Measurements from ENCODE around the gene CUEDC1.
"Not testable (repeated sequence)": the region's sequence is repeated elsewhere in the genome, so short reads cannot be mapped to it uniquely, and the experiment has no call there.

CUEDC1 gene

GRCh38 chr17:57965521-57966160 is 10.4 kb upstream of the CUEDC1 start:
- Histone ChIP-seq H3K36me3 (no peaks in the 10 kb centered on the region), H3K27ac (no peak overlapping the region), H3K4me3 (ENCODE audit: low read depth in 1 of 2, low read length in 1 of 2) (no peak overlapping the region), H3K4me1 (ENCODE audit: control insufficient read depth in 1 of 2, insufficient read depth in 1 of 2, low read depth in 1 of 2, low read length in 1 of 2) (no peaks in the 10 kb centered on the region), H3K9me3 (no peaks in the 10 kb centered on the region), H3K27me3 (no peaks in the 10 kb centered on the region)
- no peak for TF ChIP-seq CTCF (IDR thresholded peaks at IDR 0.05)

GRCh38 chr17:57963149-57963511 is 7.9 kb upstream of the CUEDC1 start:
- Histone ChIP-seq H3K36me3 (no peaks in the 10 kb centered on the region), H3K4me1 (ENCODE audit: control insufficient read depth in 1 of 2, insufficient read depth in 1 of 2, low read depth in 1 of 2, low read length in 1 of 2) (no peaks in the 10 kb centered on the region), H3K27ac (no peak overlapping the region), H3K27me3 (no peaks in the 10 kb centered on the region), H3K4me3 (ENCODE audit: low read depth in 1 of 2, low read length in 1 of 2) (no peak overlapping the region), H3K9me3 (no peaks in the 10 kb centered on the region)
- TF ChIP-seq CTCF (IDR thresholded peaks at IDR 0.05), result no peak

GRCh38 chr17:57962279-57963148 is 7.3 kb upstream of the CUEDC1 start:
- no peaks in the 10 kb centered on the region for H3K9me3 ChIP-seq
- H3K27ac ChIP-seq, result no peak overlapping the region
- H3K4me3 ChIP-seq (ENCODE audit: low read depth in 1 of 2, low read length in 1 of 2), result no peak overlapping the region
- no peaks in the 10 kb centered on the region for H3K4me1 ChIP-seq (ENCODE audit: control insufficient read depth in 1 of 2, insufficient read depth in 1 of 2, low read depth in 1 of 2, low read length in 1 of 2)
- H3K36me3 ChIP-seq, result no peaks in the 10 kb centered on the region
- TF ChIP-seq CTCF (IDR thresholded peaks at IDR 0.05), result no peak
- peaks cover 5% of the 10 kb centered on the region for H3K27me3 ChIP-seq

GRCh38 chr17:57959929-57960328 is 4.7 kb upstream of the CUEDC1 start:
- no peak overlapping the region for H3K4me3 ChIP-seq (ENCODE audit: low read depth in 1 of 2, low read length in 1 of 2)
- peaks cover 9 to 10% of the 10 kb centered on the region in 2 experiments for H3K4me1 ChIP-seq (ENCODE audit: control insufficient read depth in 1 of 2, insufficient read depth in 1 of 2, low read depth in 1 of 2, low read length in 1 of 2)
- no peak for TF ChIP-seq CTCF (IDR thresholded peaks at IDR 0.05)
- H3K27ac ChIP-seq, result no peak overlapping the region
- no peaks in the 10 kb centered on the region for H3K36me3 ChIP-seq
- peaks cover 25% of the 10 kb centered on the region for H3K27me3 ChIP-seq
- H3K9me3 ChIP-seq, result no peaks in the 10 kb centered on the region

- H3K36me3 ChIP-seq; H3K27ac ChIP-seq; H3K4me3 ChIP-seq (ENCODE audit: low read depth in 1 of 2, low read length in 1 of 2); H3K9me3 ChIP-seq: not testable (repeated sequence)
- H3K27me3 ChIP-seq, result peaks cover 28% of the 10 kb centered on the region
- H3K4me1 ChIP-seq (ENCODE audit: control insufficient read depth in 1 of 2, insufficient read depth in 1 of 2, low read depth in 1 of 2, low read length in 1 of 2), result peaks cover 18 to 24% of the 10 kb centered on the region in 2 experiments
These were observed 3.2 kb upstream of the CUEDC1 start for GRCh38 chr17:57958391-57958790.

GRCh38 chr17:57957886-57958285 is 2.7 kb upstream of the CUEDC1 start:
- Histone ChIP-seq H3K27ac (no peak overlapping the region), H3K4me3 (ENCODE audit: low read depth in 1 of 2, low read length in 1 of 2) (no peak overlapping the region), H3K9me3 (no peaks in the 10 kb centered on the region), H3K36me3 (no peaks in the 10 kb centered on the region), H3K4me1 (ENCODE audit: control insufficient read depth in 1 of 2, insufficient read depth in 1 of 2, low read depth in 1 of 2, low read length in 1 of 2) (peaks cover 18 to 28% of the 10 kb centered on the region in 2 experiments), H3K27me3 (peaks cover 28% of the 10 kb centered on the region)
- no peak for TF ChIP-seq CTCF (IDR thresholded peaks at IDR 0.05)
